CD14-positive monocyte (primary cell): Measurements from ENCODE around the gene GATA3. TPM values are rescaled to one million over a fixed set of nuclear protein-coding genes. Genes with fewer than 3 reads are reported as not detected.

Source experiments
- DNase-seq, 3 donors: peaks; one replicate each; pipeline ENCODE4 v3.0.0-alpha.2; 2011 to 2022
- H2AFZ ChIP-seq: 2 replicates; pipeline ENCODE4 v1.6.0; 2012; ENCODE audit warnings: mild to moderate bottlenecking, low read depth, low read length, inconsistent platforms; ENCODE audit not compliant: insufficient read depth, poor library complexity, severe bottlenecking
- H3K27ac ChIP-seq, 2 donors: 1 replicate in 1 of 2; 2 replicates in 1 of 2; pipeline ENCODE4 v1.5.1; 2012 to 2013; ENCODE audit warnings: low read length in 2 of 2, control low read depth in 1 of 2, inconsistent platforms in 1 of 2, low read depth in 1 of 2, mild to moderate bottlenecking in 1 of 2
- H3K27me3 ChIP-seq, 2 donors: one replicate each; pipeline versions ENCODE4 v1.6.0 to v1.6.1; 2011 to 2013; ENCODE audit warnings: low read length in 2 of 2; ENCODE audit not compliant: control insufficient read depth in 2 of 2, insufficient read depth in 2 of 2
- H3K36me3 ChIP-seq, 2 donors: replicated peaks in 1 of 2; 1 replicate in 1 of 2; 2 replicates in 1 of 2; pipeline versions ENCODE4 v1.5.1 to v1.6.1; 2012 to 2013; ENCODE audit warnings: low read length in 2 of 2, control low read depth in 1 of 2, inconsistent platforms in 1 of 2, mild to moderate bottlenecking in 1 of 2; ENCODE audit not compliant: insufficient read depth in 2 of 2, control insufficient read depth in 1 of 2
- H3K4me1 ChIP-seq, 2 donors: 1 replicate in 1 of 2; 2 replicates in 1 of 2; pipeline versions ENCODE4 v1.5.1 to v1.6.1; 2012 to 2013; ENCODE audit warnings: low read length in 2 of 2, control low read depth in 1 of 2, inconsistent platforms in 1 of 2, mild to moderate bottlenecking in 1 of 2, moderate library complexity in 1 of 2; ENCODE audit not compliant: insufficient read depth in 2 of 2, control insufficient read depth in 1 of 2
- H3K4me2 ChIP-seq: replicated peaks from 2 replicates; pipeline ENCODE3; 2012; ENCODE audit warnings: low read length, moderate library complexity, mild to moderate bottlenecking; ENCODE audit not compliant: poor library complexity, severe bottlenecking; ENCODE audit errors: extremely low read depth
- H3K4me3 ChIP-seq, 3 experiments: fragments of 200-600 bp in 1 of 3; sonication (generic) in 1 of 3; replicated peaks in 1 of 3; 1 replicate in 2 of 3; 2 replicates in 1 of 3; pipeline ENCODE4 v1.5.1; 2011 to 2013; ENCODE audit warnings: low read length in 3 of 3, mild to moderate bottlenecking in 3 of 3, control low read depth in 2 of 3, low read depth in 2 of 3, inconsistent platforms in 1 of 3, moderate library complexity in 1 of 3
- H3K79me2 ChIP-seq: 2 replicates; pipeline ENCODE4 v1.6.0; 2012; ENCODE audit warnings: mild to moderate bottlenecking, control low read depth, inconsistent platforms, low read length, moderate library complexity; ENCODE audit not compliant: insufficient read depth
- H3K9ac ChIP-seq: 2 replicates; pipeline ENCODE4 v1.6.0; 2017; ENCODE audit warnings: low read length, mild to moderate bottlenecking; ENCODE audit not compliant: insufficient read depth, poor library complexity, severe bottlenecking
- H3K9me3 ChIP-seq, 2 donors: replicated peaks in 1 of 2; 1 replicate in 1 of 2; 2 replicates in 1 of 2; pipeline versions ENCODE4 v1.5.1 to v1.6.1; 2012 to 2013; ENCODE audit warnings: low read length in 2 of 2, control low read depth in 1 of 2; ENCODE audit not compliant: control insufficient read depth in 1 of 2, insufficient read depth in 1 of 2
- H4K20me1 ChIP-seq: 2 replicates; pipeline ENCODE4 v1.6.0; 2012; ENCODE audit warnings: mild to moderate bottlenecking, low read length, control low read depth, moderate library complexity; ENCODE audit not compliant: insufficient read depth
- H3K27ac Mint-ChIP-seq, 7 donors: one replicate each; pipeline ENCODE4 v1.8.0; 2020; ENCODE audit warnings: mild to moderate bottlenecking in 7 of 7, mixed read lengths in 7 of 7, moderate library complexity in 6 of 7, inconsistent platforms in 2 of 7
- H3K27me3 Mint-ChIP-seq, 3 donors: one replicate each; pipeline ENCODE4 v1.8.0; 2021 to 2022; ENCODE audit warnings: low read depth in 3 of 3, mild to moderate bottlenecking in 3 of 3, mixed read lengths in 3 of 3, moderate library complexity in 3 of 3, inconsistent platforms in 1 of 3
- H3K36me3 Mint-ChIP-seq, 2 donors: one replicate each; pipeline ENCODE4 v1.8.0; 2020; ENCODE audit warnings: mixed read lengths in 2 of 2, inconsistent platforms in 1 of 2, mild to moderate bottlenecking in 1 of 2
- H3K4me1 Mint-ChIP-seq: one replicate; pipeline ENCODE4 v1.8.0; 2020; ENCODE audit warnings: mild to moderate bottlenecking, mixed read lengths
- H3K4me3 Mint-ChIP-seq, 2 donors: one replicate each; pipeline ENCODE4 v1.8.0; 2020; ENCODE audit warnings: mild to moderate bottlenecking in 2 of 2, mixed read lengths in 2 of 2, moderate library complexity in 1 of 2
- H3K9me3 Mint-ChIP-seq, 7 donors: one replicate each; pipeline ENCODE4 v1.8.0; 2020 to 2022; ENCODE audit warnings: mixed read lengths in 7 of 7, mild to moderate bottlenecking in 6 of 7, moderate library complexity in 6 of 7, inconsistent platforms in 2 of 7
- CTCF ChIP-seq: fragments of 200-600 bp; IDR thresholded peaks from one replicate; pipeline ENCODE4 v1.8.0; 2022; ENCODE audit warnings: antibody characterized with exemption, mild to moderate bottlenecking
- WGBS: methylation state at CpG from one replicate; pipeline ENCODE4 v1.1.5; 2013; ENCODE audit warnings: missing lambda C conversion rate; ENCODE audit not compliant: insufficient coverage; 5-methylcytosine and 5-hydroxymethylcytosine counted together
- intact Hi-C, 2 donors: fragments of 100-400 bp; cut with micrococcal nuclease; formaldehyde crosslinking; loops; one replicate each; pipeline versions ENCODE4 v1.15.0 to v1.15.1; 2023
- polyA plus RNA-seq, 3 donors: library from polyadenylated mRNA; depleted of rRNA in 1 of 3; unstranded in 2 of 3; stranded (reverse) in 1 of 3; fragments of 300-500 nt in 2 of 3; fragments of >200 nt in 1 of 3; fragmentation: Illumina TruSeq in 2 of 3; gene quantifications; 1 replicate in 2 of 3; 2 replicates in 1 of 3; pipeline ENCODE4 v1.2.3, GENCODE V29; 2012 to 2021

GATA3 gene
- polyA plus RNA-seq, 3 donors = 0.07 to 0.08 TPM; not detected in 1

GRCh38 chr10:8042721-8043568, 11.5 kb upstream of the GATA3 start:
- H2AFZ ChIP-seq = no peak overlapping the region
- H3K9ac ChIP-seq = no peak overlapping the region
- TF ChIP-seq CTCF = no peak
- H3K4me2 ChIP-seq = no peak overlapping the region
- intact Hi-C loops = no loop called here
- H3K27ac ChIP-seq = no peak overlapping the region
- H3K4me3 ChIP-seq = no peak overlapping the region
- peaks cover 99 to 100% (median 100%) of the 10 kb centered on the region in 3 donors for H3K27me3 Mint-ChIP-seq
- peaks cover 96 to 100% of the 10 kb centered on the region in 2 donors for H3K27me3 ChIP-seq
- no peaks in the 10 kb centered on the region for H3K79me2 ChIP-seq
- H3K9me3 ChIP-seq = peaks cover 4 to 82% of the 10 kb centered on the region in 2 donors
- H3K4me1 Mint-ChIP-seq = peaks cover 31% of the 10 kb centered on the region
- peak overlapping the region in 2 of 7 donors; percentile 20 to 66 for H3K27ac Mint-ChIP-seq
- H3K4me1 ChIP-seq = peaks cover 5 to 8% of the 10 kb centered on the region in 2 donors
- WGBS = 7% methylated on average over 28 of the region's 35 CpGs
- no peak for DNase-seq
- peak overlapping the region in 1 of 2 donors; percentile 85 for H3K4me3 Mint-ChIP-seq
- H4K20me1 ChIP-seq = no peaks in the 10 kb centered on the region
- peaks cover 0 to 12% of the 10 kb centered on the region in 2 donors for H3K36me3 Mint-ChIP-seq
- no peaks in the 10 kb centered on the region for H3K36me3 ChIP-seq
- H3K9me3 Mint-ChIP-seq = peaks cover 0 to 38% (median 23%) of the 10 kb centered on the region in 7 donors

- Histone ChIP-seq H3K27me3 (peaks cover 96 to 100% of the 10 kb centered on the region in 2 donors), H3K4me1 (peaks cover 5 to 8% of the 10 kb centered on the region in 2 donors), H3K4me2 (no peak overlapping the region), H4K20me1 (no peaks in the 10 kb centered on the region), H3K36me3 (no peaks in the 10 kb centered on the region), H3K9ac (no peak overlapping the region), H2AFZ (no peak overlapping the region), H3K9me3 (peaks cover 4 to 83% of the 10 kb centered on the region in 2 donors), H3K79me2 (no peaks in the 10 kb centered on the region), H3K4me3 (no peak overlapping the region), H3K27ac (no peak overlapping the region)
- 6% methylated on average over 20 of the region's 31 CpGs for WGBS
- Mint-ChIP-seq H3K27me3 (peaks cover 99 to 100% (median 100%) of the 10 kb centered on the region in 3 donors), H3K9me3 (peaks cover 0 to 40% (median 21%) of the 10 kb centered on the region in 7 donors), H3K36me3 (peaks cover 0 to 12% of the 10 kb centered on the region in 2 donors), H3K27ac (no peak overlapping the region), H3K4me1 (peaks cover 30% of the 10 kb centered on the region), H3K4me3 (peak overlapping the region in 1 of 2 donors; percentile 85)
- DNase-seq = no peak
- intact Hi-C loops = no loop called here
- TF ChIP-seq CTCF = no peak
These were observed 10.8 kb upstream of the GATA3 start for GRCh38 chr10:8043569-8044306.
